Activated B cell treated with CpG ODN at 0.5 μM for 24 hours (primary cell): ENCODE measurements around the gene PMEPA1. TPM values are rescaled to one million over a fixed set of nuclear protein-coding genes. Genes with fewer than 3 reads are reported as not detected.
A peak's percentile ranks its signal among the peaks of the same experiment; 100 is the strongest.

ENCODE experiments used
- ATAC-seq: fragments of 200-7000 bp; cut with Tn5 transposase; one replicate; pipeline ENCODE4 v1.10.0; 2021; ENCODE audit warnings: low read depth, mild to moderate bottlenecking, moderate library complexity
- CTCF ChIA-PET: fragments of 350-600 bp; sonication (Branson Sonifier 250); formaldehyde crosslinking; loops from one replicate; lab custom pipeline; 2021; ENCODE audit warnings: antibody characterized with exemption; lab: Charles Lee
- POLR2A ChIA-PET: fragments of 350-600 bp; sonication (Branson Sonifier 250); formaldehyde crosslinking; loops from one replicate; lab custom pipeline; 2021; ENCODE audit warnings: antibody characterized with exemption; lab: Charles Lee
- DNase-seq: peaks from one replicate; pipeline ENCODE4 v3.0.0; 2022
- H3K27ac Mint-ChIP-seq: one replicate; pipeline ENCODE4 v1.8.0; 2020; ENCODE audit warnings: mixed read lengths
- H3K27me3 Mint-ChIP-seq: one replicate; pipeline ENCODE4 v1.8.0; 2021; ENCODE audit warnings: mixed read lengths
- H3K36me3 Mint-ChIP-seq: one replicate; pipeline ENCODE4 v1.8.0; 2021; ENCODE audit warnings: low read depth, mixed read lengths
- H3K4me1 Mint-ChIP-seq: one replicate; pipeline ENCODE4 v1.8.0; 2021; ENCODE audit warnings: mixed read lengths
- H3K4me3 Mint-ChIP-seq: one replicate; pipeline ENCODE4 v1.8.0; 2020; ENCODE audit warnings: mild to moderate bottlenecking, mixed read lengths
- H3K9me3 Mint-ChIP-seq: one replicate; pipeline ENCODE4 v1.8.0; 2020; ENCODE audit warnings: mixed read lengths
- CTCF ChIP-seq: fragments of 200-600 bp; IDR thresholded peaks from one replicate; pipeline ENCODE4 v1.8.0; 2022; ENCODE audit warnings: antibody characterized with exemption, mild to moderate bottlenecking
- intact Hi-C: fragments of 100-400 bp; cut with micrococcal nuclease; formaldehyde crosslinking; loops from one replicate; pipeline ENCODE4 v1.15.1; 2024
- total RNA-seq: library from RNA; stranded (reverse); gene quantifications from 2 replicates; pipeline ENCODE4 v1.2.3, GENCODE V29; 2022

PMEPA1 gene
- total RNA-seq, 1 donor from 2014 or later: 34.8 TPM

DNA sequence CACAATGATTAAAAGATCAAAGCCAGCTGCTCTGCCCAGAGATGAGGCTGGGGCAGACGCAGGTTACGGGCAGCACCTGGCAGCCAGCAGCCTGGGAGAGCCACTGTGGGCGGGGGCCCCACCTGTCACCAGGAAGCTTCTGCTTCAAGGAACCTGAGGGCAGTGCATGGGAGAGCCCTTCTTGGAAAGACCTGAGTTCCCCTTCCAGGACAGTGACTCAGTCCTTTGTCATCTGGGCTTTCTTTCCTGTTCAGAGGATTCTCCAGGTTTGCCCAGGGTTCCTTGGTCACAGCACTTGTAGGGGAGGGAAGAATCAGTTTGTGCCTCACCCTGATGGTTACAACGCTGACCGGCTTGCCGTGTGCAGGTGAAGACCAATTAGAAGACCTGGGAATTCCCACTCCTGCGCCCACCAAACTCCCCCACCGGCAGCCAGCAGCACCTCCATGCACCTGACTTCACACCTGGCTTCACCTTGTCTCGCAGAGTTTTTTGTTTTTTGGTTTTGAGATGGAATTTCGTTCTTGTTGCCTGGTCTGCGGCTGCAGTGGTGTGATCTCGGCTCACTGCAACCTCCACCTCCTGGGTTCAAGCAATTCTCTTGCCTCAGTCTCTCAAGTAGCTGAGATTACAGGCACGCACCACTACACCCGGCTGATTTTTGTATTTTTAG is 91.6 kb downstream of the PMEPA1 start:
- ChIA-PET POLR2A (interaction anchor here (0.7 to 4.9 kb wide), 18 partner anchors 8 to 1034 kb away, joined by 3 to 188 read pairs (median 16); partner anchors contain the start of genes PMEPA1, RBM38, STX16 and VAPB), CTCF (interaction anchor here (1.1 to 4.2 kb wide), 4 partner anchors 10 to 36 kb away, joined by 5 to 23 read pairs (median 8); no protein-coding TSS in a partner anchor)
- H3K4me1 Mint-ChIP-seq: peaks cover 63% of the 10 kb centered on the region
- H3K27me3 Mint-ChIP-seq: no peaks in the 10 kb centered on the region
- intact Hi-C loops: loop anchor here (2.0 to 10.0 kb wide), 4 partner anchors 137 to 1387 kb away; partner anchors contain the start of genes CTSZ and RTF2
- peaks cover 34% of the 10 kb centered on the region for H3K36me3 Mint-ChIP-seq
- DNase-seq (no peak), ATAC-seq (no peak)
- no peak for TF ChIP-seq CTCF
- no peaks in the 10 kb centered on the region for H3K9me3 Mint-ChIP-seq
- peak overlapping the region; percentile 94 for H3K27ac Mint-ChIP-seq
- H3K4me3 Mint-ChIP-seq: peak overlapping the region; percentile 84

GRCh38 chr20:57617079-57617795 is 92.6 kb downstream of the PMEPA1 start:
- H3K9me3 Mint-ChIP-seq: no peaks in the 10 kb centered on the region
- intact Hi-C loops: loop anchor here (5.0 to 10.0 kb wide), 3 partner anchors 1150 to 1388 kb away; partner anchors contain the start of genes CTSZ and RTF2
- H3K27ac Mint-ChIP-seq: peak overlapping the region; percentile 18
- no peak overlapping the region for H3K4me3 Mint-ChIP-seq
- CTCF ChIA-PET: interaction anchor here (1.6 to 4.2 kb wide), 2 partner anchors 16 to 20 kb away, joined by 5 to 23 read pairs; no protein-coding TSS in a partner anchor
- peaks cover 56% of the 10 kb centered on the region for H3K4me1 Mint-ChIP-seq
- TF ChIP-seq CTCF: no peak
- no peaks in the 10 kb centered on the region for H3K27me3 Mint-ChIP-seq
- POLR2A ChIA-PET: interaction anchor here (0.7 to 4.9 kb wide), 6 partner anchors 11 to 672 kb away, joined by 3 to 188 read pairs (median 28); partner anchors contain the start of gene RBM38
- ATAC-seq (no peak), DNase-seq (no peak)
- H3K36me3 Mint-ChIP-seq: peaks cover 39% of the 10 kb centered on the region

- TF ChIP-seq CTCF: no peak
- no peak for ATAC-seq
- Mint-ChIP-seq H3K4me1 (peaks cover 47% of the 10 kb centered on the region), H3K27ac (peak overlapping the region; percentile 18), H3K36me3 (peaks cover 43% of the 10 kb centered on the region), H3K4me3 (no peak overlapping the region), H3K9me3 (no peaks in the 10 kb centered on the region), H3K27me3 (no peaks in the 10 kb centered on the region)
- POLR2A ChIA-PET: interaction anchor here (1.9 kb wide), 1 partner anchor 12 kb away, joined by 6 read pairs; no protein-coding TSS in a partner anchor
- DNase-seq: no peak
- CTCF ChIA-PET: interaction anchor here (1.6 kb wide), 1 partner anchor 15 kb away, joined by 5 read pairs; no protein-coding TSS in a partner anchor
- intact Hi-C loops: loop anchor here (5.0 to 10.0 kb wide), 3 partner anchors 1149 to 1388 kb away; partner anchors contain the start of genes CTSZ and RTF2
These were observed 93.5 kb downstream of the PMEPA1 start for GRCh38 chr20:57616143-57616951.

DNA sequence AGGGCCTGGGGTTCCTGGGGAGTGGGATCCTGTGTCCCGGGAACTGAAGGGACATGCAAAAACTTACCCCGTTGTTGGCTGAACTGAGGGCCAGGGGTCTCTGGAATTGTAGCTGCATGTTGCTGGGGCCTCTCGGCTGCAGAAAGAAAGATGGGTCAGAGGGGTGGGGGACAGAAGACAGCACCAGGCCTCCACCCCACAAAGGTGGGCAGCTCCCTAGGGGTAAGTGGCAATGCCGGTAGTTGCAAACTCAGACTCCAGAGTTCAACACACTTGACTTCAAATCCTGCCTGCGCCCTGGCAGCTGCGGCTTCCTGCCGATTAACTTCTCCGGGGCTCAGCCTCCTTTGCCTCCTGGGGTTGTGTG is 94.4 kb downstream of the PMEPA1 start:
- POLR2A ChIA-PET: interaction anchor here (1.9 kb wide), 1 partner anchor 13 kb away, joined by 6 read pairs; no protein-coding TSS in a partner anchor
- Mint-ChIP-seq H3K9me3 (no peaks in the 10 kb centered on the region), H3K4me3 (no peak overlapping the region), H3K4me1 (peaks cover 43% of the 10 kb centered on the region), H3K27ac (no peak overlapping the region), H3K27me3 (no peaks in the 10 kb centered on the region), H3K36me3 (peaks cover 51% of the 10 kb centered on the region)
- CTCF ChIA-PET: no interaction called here
- no peak for DNase-seq
- intact Hi-C loops: loop anchor here (5.0 to 10.0 kb wide), 3 partner anchors 1148 to 1389 kb away; partner anchors contain the start of genes CTSZ and RTF2
- no peak for TF ChIP-seq CTCF
- ATAC-seq: no peak
